Measurements from ENCODE around the gene CAND2. TPM values are rescaled to one million over a fixed set of nuclear protein-coding genes. Genes with fewer than 3 reads are reported as not detected.
"Not testable (repeated sequence)": the region's sequence is repeated elsewhere in the genome, so short reads cannot be mapped to it uniquely, and the experiment has no call there.

The CAND2 gene
- total RNA-seq, 1 experiment from 2014 or later, result 0.37 TPM

- peak overlapping the region; percentile 93; the same call in 1 of the 2 replicates for H3K27ac ChIP-seq
- no peaks in the 10 kb centered on the region for H3K27me3 ChIP-seq (ENCODE audit: insufficient read depth, low read depth)
- peak overlapping the region; percentile 98 for H3K4me3 ChIP-seq
- intact Hi-C loops (cut with micrococcal nuclease; ENCODE audit: unreplicated experiment), result no loop called here
- peak overlapping the region; percentile 96 for H3K4me2 ChIP-seq
- DNase-seq, result no peak
- H2AFZ ChIP-seq, result no peak overlapping the region
- no TSS peak for BruUV-seq (replicated peaks)
- peaks cover 66% of the 10 kb centered on the region for H3F3A ChIP-seq (ENCODE audit: insufficient read depth, low read depth)
- POLR2A ChIA-PET (ENCODE audit: unreplicated experiment), result no interaction called here
- peaks cover 28% of the 10 kb centered on the region for H3K4me1 ChIP-seq (replicated peaks; ENCODE audit: insufficient read depth)
- peaks cover 67% of the 10 kb centered on the region for H3K36me3 ChIP-seq (ENCODE audit: low read depth)
- no peaks in the 10 kb centered on the region for H3K9me3 ChIP-seq (ENCODE audit: insufficient read depth, low read depth)
- no peaks in the 10 kb centered on the region for H3K9me2 ChIP-seq (ENCODE audit: insufficient read depth)
- no peak for TF ChIP-seq EZH2 (IDR thresholded peaks at IDR 0.05; ENCODE audit: low read depth)
- no peak for TF ChIP-seq CTCF (conservative IDR thresholded peaks at IDR 0.05)
- H3K79me2 ChIP-seq (ENCODE audit: low read depth), result peaks cover 60% of the 10 kb centered on the region
- CTCF ChIA-PET, result no interaction called here
- peaks cover 59% of the 10 kb centered on the region for H4K20me1 ChIP-seq (ENCODE audit: insufficient read depth)
These were observed 42.9 kb downstream of the CAND2 start for GRCh38 chr3:12839156-12839946.

- POLR2A ChIA-PET (ENCODE audit: unreplicated experiment); H3K27me3 ChIP-seq (ENCODE audit: insufficient read depth, low read depth); H3K9me3 ChIP-seq (ENCODE audit: insufficient read depth, low read depth); H3K9me2 ChIP-seq (ENCODE audit: insufficient read depth); DNase-seq; H2AFZ ChIP-seq; BruUV-seq (replicated peaks): not testable (repeated sequence)
- Histone ChIP-seq H3K79me2 (ENCODE audit: low read depth) (peaks cover 60% of the 10 kb centered on the region), H3K4me1 (replicated peaks; ENCODE audit: insufficient read depth) (peaks cover 28% of the 10 kb centered on the region), H3K27ac (peak overlapping the region; percentile 93), H3K4me2 (peak overlapping the region; percentile 96), H3K4me3 (peak overlapping the region; percentile 98), H4K20me1 (ENCODE audit: insufficient read depth) (peaks cover 51% of the 10 kb centered on the region), H3K36me3 (ENCODE audit: low read depth) (peaks cover 59% of the 10 kb centered on the region), H3F3A (ENCODE audit: insufficient read depth, low read depth) (peaks cover 58% of the 10 kb centered on the region)
- CTCF ChIA-PET, result interaction anchor here (1.0 kb wide), 1 partner anchor 88 kb away, joined by 3 read pairs; no protein-coding TSS in a partner anchor
- intact Hi-C loops (cut with micrococcal nuclease; ENCODE audit: unreplicated experiment), result loop anchor here (2.0 to 5.0 kb wide), 2 partner anchors 53 to 703 kb away; no protein-coding TSS in a partner anchor
These were observed 43.7 kb downstream of the CAND2 start for GRCh38 chr3:12840148-12840547.

- TSS peak; percentile 68 for BruUV-seq (replicated peaks)
- Histone ChIP-seq H3K9me2 (ENCODE audit: insufficient read depth) (no peaks in the 10 kb centered on the region), H3K4me2 (peak overlapping the region; percentile 96), H3F3A (ENCODE audit: insufficient read depth, low read depth) (peaks cover 53% of the 10 kb centered on the region), H2AFZ (peak overlapping the region; percentile 89), H3K4me1 (replicated peaks; ENCODE audit: insufficient read depth) (peaks cover 28% of the 10 kb centered on the region), H3K27me3 (ENCODE audit: insufficient read depth, low read depth) (no peaks in the 10 kb centered on the region), H3K27ac (peak overlapping the region; percentile 93), H3K9me3 (ENCODE audit: insufficient read depth, low read depth) (no peaks in the 10 kb centered on the region), H3K36me3 (ENCODE audit: low read depth) (peaks cover 54% of the 10 kb centered on the region), H3K79me2 (ENCODE audit: low read depth) (peaks cover 57% of the 10 kb centered on the region), H3K4me3 (peak overlapping the region; percentile 98), H4K20me1 (ENCODE audit: insufficient read depth) (peaks cover 46% of the 10 kb centered on the region)
- TF ChIP-seq EZH2 (IDR thresholded peaks at IDR 0.05; ENCODE audit: low read depth) (no peak), CTCF (conservative IDR thresholded peaks at IDR 0.05) (no peak)
- ChIA-PET POLR2A (ENCODE audit: unreplicated experiment) (interaction anchor here (0.8 kb wide), 1 partner anchor 31 kb away, joined by 4 read pairs; no protein-coding TSS in a partner anchor), CTCF (interaction anchor here (1.0 kb wide), 1 partner anchor 88 kb away, joined by 3 read pairs; no protein-coding TSS in a partner anchor)
- no peak for DNase-seq
- intact Hi-C loops (cut with micrococcal nuclease; ENCODE audit: unreplicated experiment), result loop anchor here (1.0 to 5.0 kb wide), 3 partner anchors 52 to 703 kb away; no protein-coding TSS in a partner anchor
These were observed 44.2 kb downstream of the CAND2 start for GRCh38 chr3:12840591-12841148.

All from PC-9 (cell line).